NCI-H82 treated with DMSO at 0.1 percent for 48 hours (cell line): ENCODE data around the gene TNFRSF6B.
"Not testable (repeated sequence)": the region's sequence is repeated elsewhere in the genome, so short reads cannot be mapped to it uniquely, and the experiment has no call there.

Experiments used
- DNase-seq: peaks from one replicate; lab custom pipeline; 2025; ENCODE audit not compliant: unreplicated experiment; lab: John Stamatoyannopoulos, UW

The TNFRSF6B gene, protein sequence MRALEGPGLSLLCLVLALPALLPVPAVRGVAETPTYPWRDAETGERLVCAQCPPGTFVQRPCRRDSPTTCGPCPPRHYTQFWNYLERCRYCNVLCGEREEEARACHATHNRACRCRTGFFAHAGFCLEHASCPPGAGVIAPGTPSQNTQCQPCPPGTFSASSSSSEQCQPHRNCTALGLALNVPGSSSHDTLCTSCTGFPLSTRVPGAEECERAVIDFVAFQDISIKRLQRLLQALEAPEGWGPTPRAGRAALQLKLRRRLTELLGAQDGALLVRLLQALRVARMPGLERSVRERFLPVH

DNA sequence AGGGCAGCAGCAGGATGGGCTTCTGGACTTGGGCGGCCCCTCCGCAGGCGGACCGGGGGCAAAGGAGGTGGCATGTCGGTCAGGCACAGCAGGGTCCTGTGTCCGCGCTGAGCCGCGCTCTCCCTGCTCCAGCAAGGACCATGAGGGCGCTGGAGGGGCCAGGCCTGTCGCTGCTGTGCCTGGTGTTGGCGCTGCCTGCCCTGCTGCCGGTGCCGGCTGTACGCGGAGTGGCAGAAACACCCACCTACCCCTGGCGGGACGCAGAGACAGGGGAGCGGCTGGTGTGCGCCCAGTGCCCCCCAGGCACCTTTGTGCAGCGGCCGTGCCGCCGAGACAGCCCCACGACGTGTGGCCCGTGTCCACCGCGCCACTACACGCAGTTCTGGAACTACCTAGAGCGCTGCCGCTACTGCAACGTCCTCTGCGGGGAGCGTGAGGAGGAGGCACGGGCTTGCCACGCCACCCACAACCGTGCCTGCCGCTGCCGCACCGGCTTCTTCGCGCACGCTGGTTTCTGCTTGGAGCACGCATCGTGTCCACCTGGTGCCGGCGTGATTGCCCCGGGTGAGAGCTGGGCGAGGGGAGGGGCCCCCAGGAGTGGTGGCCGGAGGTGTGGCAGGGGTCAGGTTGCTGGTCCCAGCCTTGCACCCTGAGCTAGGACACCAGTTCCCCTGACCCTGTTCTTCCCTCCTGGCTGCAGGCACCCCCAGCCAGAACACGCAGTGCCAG lies at the start of gene TNFRSF6B:
Gene TNFRSF6B, plus strand, starts transcription at position 25 of the 729 bp plus-strand sequence. Its CDS starts 116 bp downstream, at position 141.
- DNase-seq: no peak

DNA sequence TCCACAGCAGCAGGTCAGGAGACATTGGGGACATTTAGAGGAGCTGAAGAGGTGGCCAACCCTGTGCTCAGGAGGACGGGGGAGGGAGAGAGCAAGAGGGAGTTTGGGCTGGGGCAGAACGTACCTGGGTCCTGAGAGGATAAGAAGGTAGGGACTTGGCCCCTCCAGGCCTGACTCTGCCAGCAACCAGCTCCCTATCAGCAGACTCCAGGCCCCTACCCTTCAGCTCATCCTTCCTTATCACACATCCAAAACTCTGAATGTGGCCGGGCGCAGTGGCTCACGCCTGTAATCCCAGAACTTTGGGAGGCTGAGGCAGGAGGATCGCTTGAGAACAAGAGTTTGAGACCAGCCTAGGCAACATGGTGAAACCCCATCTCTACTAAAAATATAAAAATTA lies 48.3 kb upstream of the TNFRSF6B start:
- no peak for DNase-seq

DNA sequence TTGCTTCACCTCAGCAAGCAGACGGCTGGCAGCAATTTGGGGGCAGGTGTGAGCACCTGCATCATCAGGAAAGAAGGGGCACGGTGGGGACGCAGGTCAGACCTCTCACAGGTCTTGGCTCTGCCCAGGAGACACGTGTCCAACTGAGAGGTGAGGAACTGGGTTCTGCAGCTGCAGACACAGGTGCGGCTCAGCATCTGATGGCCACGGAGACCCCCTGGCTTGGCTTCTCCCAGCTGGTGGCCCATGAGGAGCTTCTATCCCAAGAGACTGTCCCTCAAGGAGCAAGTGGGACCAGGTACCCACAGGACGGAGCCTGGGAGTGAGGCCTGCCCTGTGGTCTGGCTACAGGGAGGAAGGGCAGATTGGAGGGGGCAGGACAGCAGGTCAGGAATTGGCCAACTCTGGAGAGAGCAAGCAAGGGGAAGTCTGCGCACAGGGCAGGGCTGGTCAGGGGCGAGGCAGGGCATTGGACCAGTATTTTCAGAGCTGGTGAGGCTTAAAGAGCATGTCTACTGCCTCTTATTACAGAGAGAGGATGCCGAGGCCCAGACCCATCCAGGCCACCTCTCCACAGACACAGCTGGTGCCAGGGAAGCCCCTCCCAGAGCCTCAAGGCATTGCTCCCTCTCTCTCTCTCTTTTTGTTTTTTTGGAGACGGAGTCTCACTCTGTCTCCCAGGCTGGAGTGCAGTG lies 47.4 kb upstream of the TNFRSF6B start:
- DNase-seq: no peak

DNA sequence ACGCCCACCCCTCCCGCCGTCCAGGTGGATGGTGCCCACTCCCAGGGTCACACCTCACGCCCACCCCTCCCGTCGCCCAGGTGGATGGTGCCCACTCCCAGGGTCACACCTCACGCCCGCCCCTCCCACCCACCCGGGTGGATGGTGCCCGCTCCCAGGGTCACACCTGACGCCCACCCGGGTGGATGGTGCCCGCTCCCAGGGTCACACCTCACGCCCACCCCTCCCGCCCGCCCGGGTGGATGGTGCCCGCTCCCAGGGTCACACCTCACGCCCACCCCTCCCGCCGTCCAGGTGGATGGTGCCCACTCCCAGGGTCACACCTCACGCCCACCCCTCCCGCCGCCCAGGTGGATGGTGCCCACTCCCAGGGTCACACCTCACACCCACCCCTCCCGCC lies 46.0 kb upstream of the TNFRSF6B start:
- DNase-seq: not testable (repeated sequence)

DNA sequence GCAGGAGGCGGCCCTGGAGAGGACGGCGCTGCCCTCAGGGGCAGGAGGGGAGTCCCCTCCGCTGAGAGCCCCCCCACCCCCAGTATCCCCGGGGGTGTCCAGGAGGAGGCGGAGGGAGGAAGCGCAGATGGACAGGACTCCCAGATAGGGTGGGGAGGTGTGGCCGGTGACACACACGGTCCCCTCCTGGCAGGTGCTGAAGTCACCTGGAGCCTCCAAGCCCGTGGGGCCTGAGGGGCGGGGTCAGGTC lies 44.6 kb upstream of the TNFRSF6B start:
- DNase-seq: no peak

DNA sequence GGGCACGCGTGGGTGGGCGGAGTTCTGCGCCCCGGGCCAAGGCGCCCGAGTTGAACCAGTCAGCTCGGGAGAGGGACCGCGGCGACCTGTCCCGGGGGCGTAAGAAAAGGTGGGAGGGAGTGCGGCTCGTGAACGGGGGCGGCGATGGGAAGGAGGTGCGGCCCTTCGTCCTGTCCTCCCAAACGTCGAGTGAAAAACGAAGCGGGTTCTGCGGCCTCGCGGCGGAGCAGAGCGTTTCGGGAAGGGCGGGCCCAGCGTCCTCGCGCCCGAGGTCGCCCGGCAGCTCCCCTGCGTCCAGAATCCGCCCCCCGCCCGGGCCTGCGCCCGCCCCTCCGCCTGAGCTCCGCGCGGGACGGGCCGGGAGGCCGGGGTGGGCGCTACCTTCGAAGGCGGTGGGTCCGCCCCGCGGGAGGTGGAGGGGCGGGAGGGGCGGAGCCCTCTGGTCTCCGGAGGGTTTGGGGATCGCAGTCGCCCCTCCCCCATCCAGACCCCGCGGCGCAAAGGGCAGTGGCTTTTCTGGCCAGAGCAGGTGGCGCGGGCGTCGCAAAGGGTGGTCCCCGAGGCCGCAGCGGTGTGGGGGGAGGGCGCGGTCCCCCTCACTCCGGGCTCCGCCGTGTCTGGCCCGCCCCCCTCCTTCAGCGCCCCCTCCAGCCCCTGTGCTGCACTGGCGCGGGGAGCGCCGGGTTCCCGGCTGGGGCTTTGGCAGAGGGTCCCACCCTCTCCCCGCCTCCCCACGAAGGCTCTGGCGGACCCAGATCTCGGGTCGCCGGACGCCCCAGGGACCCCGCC lies 44.1 kb upstream of the TNFRSF6B start:
- DNase-seq: peak; percentile 20

DNA sequence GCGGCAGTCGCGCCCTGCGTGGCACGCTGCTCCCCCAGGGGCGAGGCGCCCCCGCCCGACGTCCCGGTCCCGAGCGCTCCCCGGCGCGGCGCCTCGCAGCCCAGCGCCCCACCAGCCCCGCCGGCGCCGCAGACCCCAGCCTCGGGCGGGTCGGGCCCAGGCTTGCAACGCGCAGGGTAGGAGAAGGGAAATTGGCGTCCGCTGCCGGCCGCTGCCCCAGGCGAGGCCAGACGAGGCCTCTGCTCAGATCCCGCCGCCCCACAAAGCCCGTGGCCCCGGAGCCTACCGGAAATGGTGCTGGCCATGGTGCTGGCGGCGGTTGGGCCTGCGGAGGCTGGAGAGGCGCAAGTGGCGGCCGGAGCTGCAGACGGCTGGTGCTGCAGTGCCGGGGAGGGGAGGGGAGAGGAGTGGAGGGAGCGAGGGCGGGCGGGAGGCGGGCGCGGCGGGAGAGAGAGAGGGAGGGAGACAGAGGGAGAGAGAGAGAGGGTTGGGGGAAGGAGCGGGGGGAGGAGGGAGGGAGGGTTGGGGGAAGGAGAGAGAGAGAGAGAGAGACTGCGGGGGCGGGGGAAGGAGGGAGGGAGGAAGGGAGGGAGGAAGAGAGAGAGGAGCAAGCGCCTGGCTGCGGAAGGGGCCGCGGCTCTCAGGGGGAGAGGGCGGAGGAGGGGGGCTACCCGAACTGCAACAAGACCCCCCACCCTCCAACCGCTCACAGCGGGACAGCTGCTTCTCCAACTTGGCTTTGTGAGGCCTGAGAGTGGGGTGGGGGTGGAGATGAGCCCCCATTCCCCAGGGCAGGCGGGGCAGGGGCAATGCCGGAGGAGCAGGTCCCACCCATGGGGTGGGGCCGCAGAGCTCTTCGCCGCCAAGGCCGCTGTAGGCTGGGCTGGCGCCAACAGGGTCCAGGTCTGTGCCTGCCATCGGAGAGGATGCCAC lies 43.1 kb upstream of the TNFRSF6B start, which contains the start of gene STMN3:
Gene STMN3, minus strand, starts transcription at position 384 of the 933 bp plus-strand sequence. Its CDS starts 79 bp downstream, at position 305.
- DNase-seq: peak; percentile 82

DNA sequence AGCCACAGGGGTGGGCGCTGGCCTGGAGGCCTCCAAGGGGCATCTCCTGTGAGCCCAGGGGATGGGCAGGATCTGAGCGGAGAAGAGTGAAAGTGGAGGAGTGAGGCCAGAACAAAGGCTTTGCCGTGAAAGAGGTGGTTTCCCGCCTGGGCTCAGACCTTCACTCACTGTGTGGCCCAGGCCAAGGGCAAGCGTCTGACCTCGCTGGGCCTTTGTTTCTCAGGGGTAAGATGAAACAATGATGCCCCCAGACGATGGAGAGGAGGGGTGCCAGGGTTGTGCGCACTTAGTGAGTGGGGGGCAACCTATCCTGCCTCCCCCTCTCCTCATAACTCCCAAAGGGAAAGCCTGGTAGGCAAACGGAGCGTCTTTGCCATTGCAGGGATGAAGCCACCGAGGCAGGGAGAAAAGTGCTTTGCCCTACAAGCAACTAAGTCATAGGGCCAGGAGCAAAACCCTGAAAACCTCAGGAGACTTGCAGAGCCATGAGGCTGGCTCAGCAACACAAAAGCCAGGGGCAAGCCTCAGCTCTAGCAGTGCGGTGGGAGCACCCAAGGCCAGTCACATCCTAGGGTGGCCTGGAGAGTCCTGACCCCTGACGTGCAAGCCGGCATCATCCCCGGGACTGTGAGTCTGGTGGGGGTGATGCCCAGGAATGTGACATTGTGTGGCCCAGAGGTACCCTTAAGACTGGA lies 42.3 kb upstream of the TNFRSF6B start:
- no peak for DNase-seq

DNA sequence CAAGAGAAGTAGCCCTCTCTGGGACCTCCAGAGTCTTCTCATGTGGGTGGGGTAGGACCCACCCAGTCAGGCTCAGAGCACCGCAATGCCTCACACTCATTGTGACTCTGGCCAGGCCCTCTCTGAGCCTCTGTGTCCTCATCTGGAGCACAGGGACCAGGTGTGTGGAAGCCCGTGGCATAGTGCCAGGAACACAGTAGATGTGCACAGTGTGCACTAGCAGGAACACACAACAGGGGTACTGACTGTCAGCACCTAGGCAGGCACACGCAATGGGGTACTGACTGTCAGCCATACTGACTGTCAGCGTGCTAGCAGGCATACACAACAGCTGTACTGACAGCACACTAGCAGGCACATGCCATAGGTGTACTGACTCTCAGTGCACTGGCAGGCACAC lies 41.2 kb upstream of the TNFRSF6B start:
- DNase-seq: no peak

DNA sequence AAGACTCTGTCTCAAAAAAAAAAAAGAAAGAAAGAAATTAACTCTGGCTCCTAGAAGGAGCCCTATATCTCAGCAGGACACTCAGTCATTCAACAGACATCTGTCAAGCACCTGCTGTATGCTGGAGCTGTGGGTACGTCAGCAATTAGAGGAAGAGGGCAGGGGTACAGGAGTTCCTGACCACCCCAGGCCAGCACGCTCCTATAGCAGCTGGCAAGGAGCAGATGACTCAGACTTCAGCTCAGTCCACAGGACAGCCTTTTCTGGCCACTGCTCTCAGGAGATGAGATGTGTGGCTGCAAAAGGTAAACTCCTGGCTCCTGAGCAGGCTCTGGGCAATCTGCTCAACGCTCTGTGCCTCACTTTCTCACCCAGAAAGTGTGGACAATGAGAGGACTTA lies 40.0 kb upstream of the TNFRSF6B start:
- DNase-seq: no peak

DNA sequence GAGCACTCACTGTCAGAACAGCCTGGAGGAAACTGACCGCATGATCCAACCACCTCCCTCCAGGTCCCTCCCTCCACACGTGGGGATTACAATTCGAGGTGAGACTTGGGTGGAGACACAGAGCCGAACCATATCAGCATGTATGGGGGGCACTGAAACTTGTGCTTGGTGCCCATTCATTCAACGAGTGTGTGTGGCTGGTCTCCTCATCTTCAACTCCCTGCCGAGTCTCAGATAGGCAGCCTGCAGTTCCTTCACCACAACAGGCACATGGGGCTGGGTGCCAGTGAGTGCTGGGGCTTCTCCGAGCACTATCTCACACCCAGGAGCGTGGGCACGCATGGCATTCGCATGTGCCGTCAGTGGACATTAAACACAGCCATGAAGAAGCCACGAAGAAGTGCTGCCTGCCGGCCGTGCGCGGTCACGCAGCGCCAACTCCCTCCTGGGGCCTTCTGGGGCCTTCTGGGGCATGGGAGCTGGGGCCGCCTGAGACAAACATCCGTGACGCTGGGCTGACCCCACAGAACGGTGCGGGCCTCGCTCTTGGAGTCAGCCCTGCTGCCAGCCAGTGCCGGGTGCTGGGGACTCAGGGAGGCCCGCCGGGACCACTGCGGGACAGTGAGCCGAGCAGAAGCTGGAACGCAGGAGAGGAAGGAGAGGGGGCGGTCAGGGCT lies 39.1 kb upstream of the TNFRSF6B start:
- DNase-seq: no peak

DNA sequence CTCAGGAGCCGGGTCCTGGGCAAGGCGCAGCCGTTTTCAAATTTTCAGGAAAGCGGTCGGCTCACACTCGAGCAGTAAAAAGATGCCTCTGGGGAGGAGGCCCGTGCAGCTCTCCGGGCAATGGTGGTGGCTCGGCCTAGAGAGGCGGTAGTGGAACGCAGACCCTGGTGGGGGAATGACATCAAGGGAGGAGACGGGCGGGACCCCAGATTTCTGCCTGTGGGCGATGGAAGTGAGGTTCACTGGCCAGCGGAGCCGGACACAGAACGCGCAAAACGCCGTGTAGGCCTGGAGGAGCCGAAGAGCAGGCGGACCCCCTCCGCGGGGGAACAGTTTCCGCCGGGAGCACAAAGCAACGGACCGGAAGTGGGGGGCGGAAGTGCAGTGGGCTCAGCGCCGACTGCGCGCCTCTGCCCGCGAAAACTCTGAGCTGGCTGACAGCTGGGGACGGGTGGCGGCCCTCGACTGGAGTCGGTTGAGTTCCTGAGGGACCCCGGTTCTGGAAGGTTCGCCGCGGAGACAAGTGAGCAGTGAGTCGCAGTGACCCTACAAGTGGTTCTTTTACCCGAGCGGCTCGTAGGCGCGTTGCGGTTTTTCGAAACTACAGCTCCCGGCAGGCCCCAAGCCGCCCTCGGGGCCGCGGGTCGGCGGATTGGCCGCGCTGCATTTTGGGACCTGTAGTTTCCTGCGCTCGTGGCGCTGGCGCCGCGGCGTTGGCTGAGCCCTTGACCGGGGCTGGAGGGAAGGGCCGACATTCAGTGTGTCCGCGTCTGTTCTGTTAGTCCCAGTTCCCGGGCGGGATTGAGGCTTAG lies 38.3 kb upstream of the TNFRSF6B start, which contains the start of gene RTEL1:
Gene RTEL1, plus strand, starts transcription at position 376 of the 812 bp plus-strand sequence. CDS start 1,091 bp downstream, outside the sequence.
- peak; percentile 73 for DNase-seq

DNA sequence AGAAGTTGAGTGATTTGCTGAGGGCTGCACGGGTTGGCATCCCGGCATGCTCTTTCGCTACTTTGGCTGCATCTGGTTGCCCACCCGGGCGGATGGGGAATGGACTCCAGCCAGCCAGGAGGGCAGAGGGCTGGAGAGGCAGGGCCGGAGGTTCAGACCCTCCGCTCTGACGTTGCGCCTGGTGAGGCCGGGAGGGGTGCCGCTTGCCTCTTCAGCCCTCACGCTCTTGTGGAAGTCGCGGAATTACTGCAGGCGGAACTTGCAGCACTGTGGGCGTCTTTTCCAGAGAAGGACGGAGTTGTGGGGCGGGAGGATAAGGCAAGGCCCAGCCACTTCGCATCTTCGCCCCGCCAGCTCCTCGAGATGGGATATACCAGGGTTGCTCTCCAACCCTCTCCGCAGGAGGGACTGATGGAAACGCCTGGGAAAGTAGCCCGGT lies 37.7 kb upstream of the TNFRSF6B start:
- DNase-seq: no peak

DNA sequence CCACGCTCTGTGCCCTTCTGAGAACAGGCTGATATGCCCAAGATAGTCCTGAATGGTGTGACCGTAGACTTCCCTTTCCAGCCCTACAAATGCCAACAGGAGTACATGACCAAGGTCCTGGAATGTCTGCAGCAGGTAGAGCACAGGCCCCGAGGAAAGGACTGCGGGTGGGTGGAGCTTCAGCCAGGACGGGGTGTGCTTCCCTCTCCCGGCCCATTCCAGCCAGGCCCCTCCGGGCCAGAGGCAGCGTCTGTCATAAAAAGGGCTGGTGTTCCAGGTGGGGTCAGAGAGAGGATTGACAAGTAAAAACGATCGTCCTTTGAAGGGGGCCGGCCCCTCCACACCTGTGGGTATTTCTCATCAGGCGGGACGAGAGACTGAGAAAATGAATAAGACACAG lies 37.1 kb upstream of the TNFRSF6B start:
- DNase-seq: no peak

DNA sequence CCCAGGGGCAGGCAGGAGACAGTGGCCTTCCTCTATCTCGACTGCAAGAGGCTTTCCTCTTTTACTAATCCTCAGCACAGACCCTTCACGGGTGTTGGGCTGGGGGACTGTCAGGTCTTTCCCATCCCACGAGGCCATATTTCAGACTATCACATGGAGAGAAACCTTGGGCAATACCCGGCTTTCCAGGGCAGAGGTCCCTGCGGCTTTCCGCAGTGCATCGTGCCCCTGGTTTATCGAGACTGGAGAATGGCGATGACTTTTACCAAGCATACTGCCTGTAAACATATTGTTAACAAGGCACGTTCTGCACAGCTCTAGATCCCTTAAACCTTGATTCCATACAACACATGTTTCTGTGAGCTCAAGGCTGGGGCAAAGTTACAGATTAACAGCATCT lies 36.3 kb upstream of the TNFRSF6B start:
- not testable (repeated sequence) for DNase-seq

DNA sequence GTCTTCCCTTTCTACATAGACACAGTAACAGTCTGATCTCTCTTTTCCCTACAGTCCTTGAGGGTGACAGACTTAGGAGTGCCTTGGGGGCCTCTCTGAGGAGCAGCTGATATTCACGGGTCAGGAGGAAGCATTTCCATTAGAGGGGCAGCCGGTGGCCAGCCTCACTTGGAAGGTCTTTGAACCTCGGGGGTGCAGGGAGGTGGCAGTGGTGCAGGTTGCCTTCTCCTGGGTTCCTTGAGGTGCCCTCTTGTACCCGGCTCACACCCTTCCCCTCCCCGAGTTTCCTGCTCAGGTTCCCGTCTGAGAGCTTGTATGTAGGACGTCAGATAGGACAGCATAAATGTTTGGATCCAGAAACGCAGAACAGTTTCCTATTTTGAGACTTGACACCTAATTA lies 35.8 kb upstream of the TNFRSF6B start:
- no peak for DNase-seq

DNA sequence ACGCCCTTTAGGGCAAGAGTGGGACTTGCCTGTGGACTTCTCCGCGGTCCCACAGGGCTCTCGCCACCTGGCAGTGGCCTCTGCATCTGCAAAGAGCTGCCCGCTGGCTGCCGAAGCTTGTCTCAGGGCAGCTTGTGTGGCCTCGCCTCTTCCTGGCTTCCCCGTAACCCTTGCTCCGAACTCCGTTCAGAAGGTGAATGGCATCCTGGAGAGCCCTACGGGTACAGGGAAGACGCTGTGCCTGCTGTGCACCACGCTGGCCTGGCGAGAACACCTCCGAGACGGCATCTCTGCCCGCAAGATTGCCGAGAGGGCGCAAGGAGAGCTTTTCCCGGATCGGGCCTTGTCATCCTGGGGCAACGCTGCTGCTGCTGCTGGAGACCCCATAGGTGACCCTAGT lies 35.3 kb upstream of the TNFRSF6B start:
- no peak for DNase-seq
